ENCODE results near the gene CDX1.

Gene CDX1

DNA sequence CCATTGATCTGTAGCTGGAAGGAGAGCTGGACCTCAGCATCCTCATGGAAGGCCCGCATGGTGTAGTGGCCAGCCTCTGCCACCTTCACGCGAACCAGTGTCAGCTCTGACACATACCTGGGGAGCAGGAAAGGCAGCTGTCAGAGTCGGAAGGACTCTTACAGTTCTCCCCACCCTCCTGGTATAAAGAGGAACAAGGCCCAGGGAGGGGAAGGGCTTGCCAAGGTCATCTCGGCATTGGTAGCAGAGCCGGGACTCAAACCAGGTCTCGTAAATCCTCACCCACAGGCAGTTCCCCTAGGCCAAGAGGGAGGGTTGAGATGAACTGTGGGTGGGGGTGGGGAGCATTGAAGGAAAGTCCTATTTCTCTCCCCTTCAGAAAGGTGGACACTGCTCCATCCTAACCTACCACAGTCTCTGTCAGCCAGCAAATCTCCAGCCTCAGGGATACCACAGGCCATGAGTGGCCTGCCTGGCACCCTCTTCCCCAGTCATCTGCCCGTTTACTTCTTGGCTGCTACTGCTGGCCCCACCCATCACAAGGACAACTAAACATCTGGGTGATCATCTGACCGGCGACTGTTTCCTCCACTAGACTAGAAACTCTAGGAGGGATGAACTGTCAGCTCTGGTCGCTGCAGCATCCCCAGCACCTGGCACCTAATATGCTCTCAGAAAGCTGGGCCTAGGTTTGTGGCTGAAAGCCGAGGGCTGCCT lies 34.4 kb upstream of the CDX1 start:
- no peak for DNase-seq

DNA sequence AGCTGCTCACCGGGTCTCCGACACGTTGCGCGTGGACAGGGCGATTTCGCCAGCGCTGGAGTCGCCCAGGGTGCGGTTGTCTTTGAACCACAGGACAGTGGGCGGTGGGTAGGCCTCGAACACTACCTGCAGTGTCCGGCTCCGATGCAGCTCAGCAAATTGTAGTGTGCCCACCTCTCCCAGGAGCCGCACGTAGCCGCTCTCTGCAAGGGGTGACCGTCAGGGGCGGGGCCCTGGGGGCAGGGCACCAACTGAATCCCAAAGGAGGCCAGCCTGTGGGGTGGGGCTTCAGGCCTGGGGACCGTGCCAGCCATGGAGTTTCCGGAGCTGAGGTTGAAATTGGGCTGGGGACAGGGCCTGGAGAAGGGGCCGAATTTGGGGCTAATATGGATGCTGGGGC lies 33.8 kb upstream of the CDX1 start:
- no peak for DNase-seq

DNA sequence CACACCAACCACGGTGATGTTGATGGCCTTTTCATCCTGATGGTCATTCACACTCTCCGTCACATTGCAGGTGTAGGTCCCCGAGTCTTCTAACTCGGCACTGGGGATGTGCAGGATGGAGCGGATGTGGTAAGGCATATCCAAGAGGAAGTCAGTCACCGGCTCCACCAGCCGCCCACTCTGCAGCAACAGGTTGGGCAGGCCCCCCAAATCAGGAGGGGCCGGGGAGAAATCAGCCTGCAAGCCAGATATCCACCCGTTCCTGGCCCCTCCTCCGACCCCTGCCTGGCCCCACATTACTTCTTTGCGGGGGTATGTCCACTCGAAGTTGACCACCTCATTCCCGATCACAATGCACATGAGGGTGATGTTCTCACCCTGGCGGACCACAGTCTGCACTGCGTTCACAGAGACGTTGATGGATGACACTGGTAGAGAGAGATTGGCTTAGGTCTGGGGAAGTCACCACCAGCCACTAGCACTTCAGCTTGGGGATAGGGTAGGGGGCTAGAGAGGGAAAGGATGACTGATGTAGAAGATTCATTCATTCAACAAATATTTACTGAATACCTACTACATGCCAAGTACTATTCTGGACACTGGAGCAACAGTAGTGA lies 32.9 kb upstream of the CDX1 start:
- DNase-seq, result no peak

DNA sequence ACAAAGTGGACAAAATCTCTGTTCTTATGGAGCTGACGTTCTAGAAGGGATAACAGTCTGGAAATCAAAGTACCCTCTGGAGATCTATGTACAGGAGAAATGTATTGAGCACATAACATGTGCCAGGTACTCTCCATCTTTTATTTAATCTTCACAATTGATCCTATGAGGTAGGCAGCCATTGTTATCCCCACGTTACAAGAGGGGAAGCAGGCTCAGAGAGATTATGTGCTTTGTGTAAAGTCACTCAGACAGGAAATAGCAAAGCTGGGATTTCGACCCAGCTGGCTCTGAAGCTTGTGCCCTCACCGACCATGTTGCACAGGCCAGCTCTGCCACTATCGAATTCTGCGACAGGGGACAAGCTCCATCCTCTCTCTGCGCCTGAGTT lies 32.4 kb upstream of the CDX1 start:
- no peak for DNase-seq

DNA sequence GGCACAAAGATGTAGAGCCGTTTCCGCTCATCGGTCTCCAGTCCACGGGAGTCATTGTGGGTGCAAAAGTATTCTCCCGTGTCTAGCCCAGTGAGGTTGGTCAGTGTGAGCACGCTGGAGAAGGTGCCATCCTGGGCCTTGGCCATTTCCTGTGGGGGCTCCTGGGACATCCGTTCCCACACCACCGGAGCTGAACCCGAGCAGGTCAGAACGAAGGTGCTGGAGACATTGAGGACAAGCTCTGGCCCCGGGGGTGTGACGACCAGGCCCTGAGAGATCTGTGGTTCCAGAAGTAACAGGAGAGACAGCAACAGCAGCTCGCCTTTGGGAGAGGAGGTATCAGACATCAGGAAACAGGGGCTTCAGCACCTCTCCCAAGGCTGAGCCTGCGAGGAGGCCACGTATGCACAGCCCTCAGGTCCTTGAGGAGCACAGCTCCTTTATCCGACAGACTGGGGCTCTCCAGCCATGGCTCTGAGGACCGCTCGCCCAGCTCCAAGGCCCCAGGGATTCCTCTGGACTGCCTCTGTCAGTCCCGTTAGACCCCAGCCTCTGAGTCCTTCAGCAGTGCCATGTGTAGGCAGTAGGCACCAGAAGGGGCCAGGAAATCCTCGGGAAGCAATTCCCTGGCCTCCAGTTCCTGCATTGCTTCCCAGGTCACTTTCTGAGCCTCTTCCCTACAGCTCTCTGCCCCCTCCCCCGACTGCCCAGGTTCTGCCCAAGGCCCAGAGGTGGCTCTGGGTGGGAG lies 30.8 kb upstream of the CDX1 start:
- DNase-seq, result no peak

DNA sequence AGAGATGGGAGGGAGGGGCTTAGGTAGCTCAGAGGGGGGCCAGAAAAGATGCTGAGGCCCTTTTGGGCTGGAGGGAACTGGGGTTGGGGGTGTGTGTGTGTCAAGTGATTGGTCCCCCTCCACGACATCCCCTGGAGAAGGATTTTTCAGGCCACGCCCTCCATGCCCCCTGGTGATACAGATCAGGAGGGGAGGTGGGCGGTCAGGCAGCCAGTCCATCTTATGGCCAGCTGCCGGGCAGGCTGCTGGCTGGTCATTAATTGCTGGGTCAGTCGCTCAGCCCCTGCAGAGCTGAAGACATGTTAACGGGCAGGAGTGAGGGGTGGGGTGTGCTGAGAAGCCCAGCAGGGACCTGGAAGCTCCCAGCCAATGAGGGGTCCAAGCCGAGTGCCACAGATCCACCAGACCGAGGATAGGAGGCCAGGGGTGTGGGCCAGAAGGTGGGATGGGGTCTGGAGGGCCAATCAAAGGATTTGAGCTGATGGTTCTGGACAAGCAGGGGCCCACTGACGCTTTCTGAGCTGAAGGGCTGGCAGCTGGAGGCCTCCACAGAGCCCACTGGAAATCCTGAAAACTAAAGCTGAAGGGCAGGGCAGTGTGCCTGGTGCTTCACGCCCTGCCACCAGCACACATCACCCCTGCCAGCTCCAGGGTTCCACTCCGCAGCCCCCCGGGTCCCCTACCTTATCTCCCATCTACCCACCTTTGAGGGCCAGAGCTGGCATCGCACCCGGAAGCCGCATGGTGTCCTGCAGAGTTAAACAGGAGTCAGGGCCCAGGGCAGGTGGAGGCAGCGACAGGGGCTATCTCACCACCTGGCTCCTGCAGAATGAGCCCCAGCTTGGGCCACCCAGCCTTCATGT lies 30.0 kb upstream of the CDX1 start:
- no peak for DNase-seq

DNA sequence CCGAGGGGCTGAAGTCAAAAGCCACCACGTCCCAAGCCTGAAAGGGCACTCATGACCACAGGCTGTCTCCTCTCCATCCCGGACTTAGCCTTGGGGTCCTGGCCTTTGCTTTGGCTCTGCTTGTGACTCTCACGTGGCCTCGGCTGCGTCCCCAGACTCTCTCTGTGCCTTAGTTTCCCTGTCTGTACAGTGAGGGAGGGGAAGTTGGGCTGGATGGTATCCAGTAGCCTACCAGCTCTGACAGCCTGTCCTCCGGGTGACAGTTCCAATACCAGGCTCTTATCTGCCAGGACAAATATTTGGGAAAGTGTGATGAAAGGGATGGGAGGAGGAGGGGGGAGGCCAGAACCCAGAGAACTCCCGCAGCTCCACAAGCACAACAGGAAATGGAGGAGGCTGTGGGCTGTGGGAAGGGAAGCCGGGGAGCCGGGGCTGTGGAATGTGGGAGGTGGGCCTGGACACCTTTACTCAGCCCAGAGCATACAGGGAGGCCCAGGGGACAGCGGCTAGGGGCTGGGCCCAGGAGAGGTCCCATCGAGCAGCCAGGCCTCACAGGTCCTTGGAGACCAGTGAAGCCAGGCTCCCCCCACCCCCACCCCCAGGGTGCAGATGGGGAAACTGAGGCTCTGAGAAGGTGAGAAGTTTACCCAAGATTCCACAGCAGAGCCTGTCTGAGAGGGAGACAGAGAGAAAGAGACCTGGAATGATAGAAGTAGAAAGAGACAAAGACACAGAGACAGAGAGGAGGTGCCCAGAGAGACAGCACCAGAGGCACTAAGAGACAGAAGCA lies 29.2 kb upstream of the CDX1 start:
- no peak for DNase-seq

DNA sequence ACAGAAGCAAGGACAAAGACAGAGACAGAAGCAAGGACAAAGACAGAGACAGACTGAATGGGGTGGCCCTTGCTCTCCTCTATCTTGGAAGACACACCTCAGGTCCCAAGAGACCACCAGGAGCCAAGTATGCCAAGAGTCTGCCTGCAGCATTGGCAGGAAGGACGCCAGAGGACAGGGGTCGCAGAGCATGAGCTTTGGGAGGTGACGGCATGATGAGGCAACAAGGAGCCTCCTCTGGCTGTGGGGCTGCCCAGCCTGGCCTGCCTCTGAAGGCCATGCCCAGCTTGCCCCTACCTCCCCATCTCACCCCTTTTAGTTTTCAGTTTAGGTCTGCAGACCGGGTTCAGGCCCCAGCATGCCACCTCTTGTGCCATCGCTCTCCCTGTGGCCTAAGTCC lies 28.6 kb upstream of the CDX1 start:
- DNase-seq, result no peak

DNA sequence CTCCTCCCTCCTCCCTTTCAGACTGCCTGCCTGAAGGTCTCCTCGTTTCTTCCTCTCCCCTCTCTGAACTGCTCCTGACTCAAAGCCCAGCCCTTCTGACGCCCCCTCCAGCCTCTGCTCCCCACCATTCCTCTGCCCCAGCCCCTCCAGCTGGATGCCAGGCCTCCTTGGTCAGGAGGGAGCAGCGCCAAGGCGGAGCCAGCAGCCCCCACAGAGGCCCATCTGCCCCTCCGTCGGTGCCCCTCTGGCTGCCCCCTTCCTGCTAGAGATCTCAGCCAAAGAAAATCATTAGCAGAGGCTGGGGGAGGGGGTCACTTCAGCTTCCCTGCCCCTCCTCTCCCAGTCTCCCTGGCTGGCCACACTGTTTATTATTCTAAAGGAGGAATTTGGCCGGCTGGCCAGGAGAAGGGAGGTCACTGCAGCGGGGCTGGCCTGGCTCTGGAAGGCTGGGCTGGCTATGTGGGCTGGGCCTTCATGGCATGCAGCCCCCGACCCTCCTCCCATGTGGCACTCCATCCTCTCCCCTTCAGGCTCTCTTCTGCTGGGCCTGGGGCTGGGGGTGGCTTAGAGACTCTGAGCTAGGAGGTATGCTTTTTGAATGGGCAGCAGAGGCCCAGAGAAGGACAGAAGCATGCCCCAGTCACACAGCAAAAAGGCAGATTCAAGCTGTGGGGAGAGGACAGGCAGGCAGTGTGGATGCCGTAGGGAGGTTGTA lies 27.9 kb upstream of the CDX1 start:
- DNase-seq, result no peak

DNA sequence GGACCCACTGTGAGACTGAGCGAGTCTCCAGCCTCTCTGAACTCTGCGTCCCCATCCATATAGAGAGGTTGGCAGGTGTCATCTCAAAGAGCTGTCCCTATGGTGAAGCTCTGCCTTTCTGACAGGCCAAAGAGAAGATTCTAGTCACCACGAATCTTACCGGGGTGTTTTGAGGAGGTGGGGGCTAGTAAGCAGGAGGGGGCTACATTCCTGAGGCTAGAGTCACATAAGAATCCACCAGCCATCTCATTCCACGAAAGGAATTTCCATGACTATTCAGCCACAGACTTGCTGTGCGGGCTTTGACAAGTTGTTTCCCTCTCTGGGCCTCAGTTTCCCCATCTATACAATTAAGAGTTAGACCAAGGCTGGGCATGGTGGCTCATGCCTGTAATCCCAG lies 27.2 kb upstream of the CDX1 start:
- no peak for DNase-seq

DNA sequence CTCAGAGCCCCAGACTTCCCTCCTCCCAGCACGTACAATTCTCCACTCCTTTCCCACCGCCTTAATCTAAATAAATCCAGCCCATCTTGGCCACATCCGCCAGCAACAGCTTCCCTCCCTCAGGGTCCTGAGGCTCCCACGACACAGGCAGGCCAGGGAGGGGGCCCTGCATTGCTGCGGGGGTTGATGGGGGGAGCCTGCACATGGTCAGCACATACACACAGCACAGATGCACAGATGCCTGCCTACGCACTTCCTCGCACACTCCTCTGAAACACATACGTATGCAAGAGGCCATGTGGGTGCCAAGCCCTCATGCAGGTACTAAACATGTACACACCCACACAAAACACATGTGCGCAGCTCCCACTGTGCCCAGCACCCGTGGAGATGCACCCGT lies 25.7 kb upstream of the CDX1 start:
- no peak for DNase-seq

DNA sequence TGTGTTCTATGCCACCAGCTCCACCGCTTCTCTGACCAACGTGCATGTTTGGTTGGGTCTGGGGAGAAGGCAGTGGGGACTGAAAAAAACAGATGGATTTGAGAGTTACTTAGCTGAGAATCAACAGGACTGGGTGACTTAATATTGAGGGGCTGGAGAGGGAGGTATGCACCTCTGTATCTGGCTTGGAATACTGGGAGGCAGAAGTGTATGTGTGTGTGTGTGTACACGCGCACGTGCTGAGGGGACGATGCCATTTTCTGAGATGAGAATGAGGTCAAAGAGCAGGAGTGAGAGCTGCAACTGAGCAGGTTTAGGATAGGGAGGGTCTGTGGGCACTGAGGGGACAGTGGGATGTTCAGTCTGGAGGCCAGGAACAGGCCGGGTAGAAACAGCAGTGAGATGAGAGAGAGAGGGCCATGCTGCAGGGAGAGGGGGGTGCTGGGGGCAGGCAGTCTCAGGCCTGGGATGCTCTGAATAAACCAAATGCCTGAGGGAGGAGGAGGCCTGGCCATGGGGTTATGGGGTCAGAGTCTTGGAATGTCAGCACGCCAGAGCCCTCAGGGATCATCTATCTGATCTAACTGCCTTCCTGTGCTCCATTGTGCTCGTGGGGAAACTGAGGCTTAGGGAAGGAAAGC lies 24.9 kb upstream of the CDX1 start:
- no peak for DNase-seq

DNA sequence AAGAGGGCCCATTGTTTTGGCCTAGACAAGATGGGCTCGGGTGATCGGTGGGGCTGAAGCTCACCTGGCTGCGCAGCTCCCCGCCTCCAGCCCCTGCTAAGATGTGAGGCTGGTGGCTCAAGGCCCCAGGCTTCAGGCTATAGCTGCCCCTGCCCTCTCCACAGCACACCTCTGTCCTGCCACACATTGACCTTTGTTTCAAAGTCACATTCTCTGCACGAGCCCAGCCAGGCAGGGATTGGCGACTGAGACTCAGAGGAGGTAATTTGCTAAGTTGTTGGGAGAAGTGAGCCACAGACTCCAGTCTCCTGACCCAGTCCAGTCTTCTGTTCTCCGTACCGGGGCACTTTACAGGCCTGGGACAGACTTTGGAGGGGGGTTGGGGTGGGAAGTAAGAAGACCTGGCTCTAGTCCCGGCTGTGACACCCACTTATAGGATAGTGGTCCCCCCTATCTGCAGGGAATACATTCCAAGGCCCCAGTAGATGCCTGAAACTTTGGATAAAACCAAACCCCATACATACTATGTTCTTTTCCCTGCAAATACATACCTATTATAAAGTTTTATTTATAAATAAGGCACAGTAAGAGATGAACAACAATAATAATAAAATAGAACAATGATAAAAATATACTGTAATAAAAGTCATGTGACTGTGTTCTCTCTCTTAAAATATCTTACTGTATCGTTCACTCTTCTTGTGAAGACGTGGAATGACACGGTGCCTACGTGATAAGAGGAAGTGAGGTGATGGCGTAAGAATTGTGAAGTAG lies 24.2 kb upstream of the CDX1 start:
- no peak for DNase-seq

DNA sequence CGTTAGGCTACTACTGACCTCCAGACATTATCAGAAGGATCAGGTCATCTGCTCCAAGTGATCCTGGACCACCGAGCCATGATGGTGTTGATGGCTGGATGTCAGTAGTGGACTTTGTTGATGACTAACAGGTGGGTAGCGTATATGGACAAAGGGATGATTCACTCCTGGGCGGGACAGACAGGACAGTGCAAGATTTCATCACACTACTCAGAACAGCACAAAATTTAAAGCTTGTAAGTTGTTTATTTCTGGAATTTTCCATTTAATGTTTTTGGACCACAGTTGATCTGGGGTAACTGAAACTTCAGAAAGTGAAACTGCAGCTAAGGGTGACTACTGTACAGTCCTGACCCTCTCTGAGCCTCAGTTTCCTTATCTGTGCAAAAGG lies 23.6 kb upstream of the CDX1 start:
- DNase-seq, result no peak

DNA sequence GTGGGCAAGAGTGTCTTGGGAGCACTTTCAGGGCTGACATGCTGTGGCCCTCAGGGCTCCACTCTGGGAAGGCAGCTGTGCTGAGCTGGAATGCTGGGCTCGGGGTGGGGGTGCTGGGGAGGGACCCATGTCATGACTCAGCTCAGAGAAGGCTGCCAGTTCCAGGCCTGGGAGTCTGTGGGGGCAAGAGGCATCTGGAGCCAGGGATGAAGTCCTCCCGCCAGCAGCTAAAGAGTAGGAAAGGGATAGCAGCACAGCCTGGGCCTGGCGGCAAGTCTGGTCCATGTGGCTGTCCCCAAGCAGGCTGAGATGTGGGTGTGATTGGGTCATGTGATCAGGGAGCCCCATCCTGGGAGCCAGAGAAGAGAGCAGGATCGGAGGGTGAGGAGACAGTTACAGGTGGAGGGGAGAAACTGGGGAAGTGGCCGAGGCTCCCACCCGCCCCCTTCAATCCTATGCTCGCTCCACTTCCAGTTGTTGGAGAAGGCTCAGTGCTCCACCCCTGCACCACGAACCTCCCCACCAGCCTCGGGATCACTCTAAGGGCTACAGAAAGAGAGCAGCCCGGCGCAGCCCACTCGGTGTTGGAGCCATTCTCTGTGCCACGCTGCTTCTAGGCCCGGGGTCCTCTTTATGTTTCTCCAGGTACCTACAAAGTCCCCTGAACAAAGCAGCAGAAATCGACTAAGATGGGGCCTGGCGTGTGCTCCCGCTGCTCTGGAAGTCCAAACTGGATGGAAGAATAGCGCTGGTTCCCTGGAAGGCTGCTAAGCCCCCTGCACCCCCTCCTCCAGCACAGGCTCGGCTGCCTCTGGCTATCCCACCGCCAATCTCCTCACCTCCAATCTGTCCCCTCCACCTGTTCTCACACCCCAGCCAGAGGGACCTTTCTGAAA lies 23.0 kb upstream of the CDX1 start:
- DNase-seq, result no peak

DNA sequence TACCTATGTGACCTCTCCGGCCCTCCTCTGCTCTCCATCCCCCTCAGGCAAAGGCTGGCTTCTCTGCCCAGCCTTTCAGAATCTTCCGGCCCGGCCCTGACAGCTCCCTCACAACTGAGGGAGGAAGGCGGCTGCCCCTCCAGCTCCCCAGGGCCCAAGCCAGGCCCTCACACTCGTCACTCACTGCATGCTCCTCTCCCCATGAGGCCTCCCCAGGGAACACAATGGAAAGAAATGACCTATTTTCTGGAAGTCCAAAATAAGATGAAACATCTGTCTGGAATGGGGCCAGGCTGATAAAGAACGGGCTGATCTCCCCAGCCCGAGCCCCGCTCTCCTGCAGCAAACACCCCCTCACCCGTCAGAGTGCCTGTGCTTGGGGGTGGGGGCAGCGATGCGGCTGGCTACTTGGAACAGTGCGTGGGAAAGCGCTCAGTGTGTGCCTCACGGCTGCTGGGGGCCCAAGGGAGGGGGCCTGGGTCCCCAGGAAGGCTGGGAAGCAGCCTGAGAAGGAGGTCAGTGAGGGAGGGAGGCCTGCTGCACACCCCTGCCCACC lies 22.3 kb upstream of the CDX1 start:
- DNase-seq, result no peak

DNA sequence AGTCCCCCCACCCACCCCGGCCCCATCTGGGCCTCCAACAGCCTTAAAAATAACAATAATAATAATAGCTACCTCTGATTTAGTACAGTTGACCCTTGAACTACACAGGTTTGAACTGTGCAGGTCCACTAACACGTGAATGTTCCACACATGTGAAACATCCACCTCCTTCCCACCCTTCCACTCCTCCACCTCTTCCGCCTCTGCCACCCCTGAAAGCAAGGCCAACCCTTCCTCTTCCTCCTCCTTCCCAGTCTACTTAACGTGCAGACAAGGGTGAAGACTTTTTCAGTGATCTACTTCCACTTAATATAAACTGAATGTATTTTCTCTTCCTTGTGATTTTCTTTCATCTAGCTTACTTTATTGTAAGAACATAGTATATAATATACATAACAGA lies 21.7 kb upstream of the CDX1 start:
- no peak for DNase-seq

DNA sequence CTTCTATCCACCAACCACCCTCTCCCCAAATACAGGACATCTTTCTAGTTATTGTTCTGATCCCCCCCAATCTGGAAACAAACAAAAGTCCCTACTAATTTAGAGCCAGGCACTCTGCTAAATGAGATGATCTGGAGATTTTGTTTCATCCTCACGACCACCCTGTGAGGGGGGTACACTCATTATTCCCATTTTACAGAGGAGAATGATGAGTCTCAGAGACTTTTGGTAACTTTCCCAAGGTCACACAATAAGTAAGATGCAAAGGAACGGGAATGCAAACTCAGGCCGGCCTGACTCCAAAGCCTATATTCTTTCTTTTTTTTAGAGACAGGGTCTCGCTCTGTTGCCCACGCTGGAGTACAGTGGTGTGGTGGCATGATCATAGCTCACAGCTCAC lies 20.3 kb upstream of the CDX1 start:
- DNase-seq, result no peak

Data from activated CD4-positive, alpha-beta T cell treated with anti-CD3 and anti-CD28 coated beads for 48 hours (primary cell).